GM18951 (cell line): ENCODE measurements around the gene MEF2A.

ENCODE experiments used
- POLR2A ChIP-seq: IDR thresholded peaks from 4 replicates; pipeline ENCODE4 v1.6.1; 2011; ENCODE audit warnings: mild to moderate bottlenecking; ENCODE audit not compliant: insufficient read length, insufficient read depth; ENCODE audit errors: extremely low read depth
- in situ Hi-C: fragments of 300-500 bp; cut with MboI; formaldehyde crosslinking; loops from one replicate; pipeline ENCODE4 v1.12.0; 2022; ENCODE audit warnings: low sequenced_read_pairs, mixed read lengths, inconsistent platforms; ENCODE audit not compliant: unreplicated experiment

The MEF2A gene

GRCh38 chr15:99574048-99574447 lies 8.3 kb downstream of the MEF2A start:
- in situ Hi-C loops, result no loop called here

GRCh38 chr15:99574502-99574901 lies 8.7 kb downstream of the MEF2A start:
- in situ Hi-C loops, result no loop called here
- TF ChIP-seq POLR2A, result no peak

More at GRCh38 chr15:99574048-99574447, 8.3 kb downstream of the MEF2A start:
- TF ChIP-seq POLR2A, result no peak

GRCh38 chr15:99578809-99579208 lies 13.0 kb downstream of the MEF2A start:
- in situ Hi-C loops, result no loop called here
- no peak for TF ChIP-seq POLR2A

GRCh38 chr15:99580076-99580475 lies 14.3 kb downstream of the MEF2A start:
- TF ChIP-seq POLR2A, result no peak

DNA sequence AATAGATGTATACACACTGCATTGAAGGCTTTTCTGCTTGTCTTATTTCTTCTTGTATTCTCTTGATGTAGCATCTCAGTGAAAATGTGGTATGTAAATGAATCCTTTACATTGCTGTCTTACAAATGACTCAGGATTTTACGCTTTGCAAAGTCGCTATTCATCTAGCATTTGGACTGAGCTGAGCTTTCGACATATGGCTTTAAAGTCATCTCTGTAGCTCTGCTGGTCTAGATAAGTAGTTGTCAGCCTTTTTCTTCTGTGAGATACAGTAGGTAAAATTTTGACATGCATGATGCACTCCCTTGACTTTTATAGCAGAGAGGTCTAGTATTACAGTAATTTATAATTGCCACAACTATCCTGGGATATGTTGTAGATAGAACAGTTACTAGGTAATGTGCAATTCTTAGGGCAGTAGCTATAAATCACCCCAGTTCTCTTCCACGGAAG lies 16.8 kb downstream of the MEF2A start:
- no peak for TF ChIP-seq POLR2A
- in situ Hi-C loops, result no loop called here

More at GRCh38 chr15:99580076-99580475, 14.3 kb downstream of the MEF2A start:
- in situ Hi-C loops, result no loop called here

- no peak for TF ChIP-seq POLR2A
These were observed 18.4 kb downstream of the MEF2A start for GRCh38 chr15:99584081-99584600.

DNA sequence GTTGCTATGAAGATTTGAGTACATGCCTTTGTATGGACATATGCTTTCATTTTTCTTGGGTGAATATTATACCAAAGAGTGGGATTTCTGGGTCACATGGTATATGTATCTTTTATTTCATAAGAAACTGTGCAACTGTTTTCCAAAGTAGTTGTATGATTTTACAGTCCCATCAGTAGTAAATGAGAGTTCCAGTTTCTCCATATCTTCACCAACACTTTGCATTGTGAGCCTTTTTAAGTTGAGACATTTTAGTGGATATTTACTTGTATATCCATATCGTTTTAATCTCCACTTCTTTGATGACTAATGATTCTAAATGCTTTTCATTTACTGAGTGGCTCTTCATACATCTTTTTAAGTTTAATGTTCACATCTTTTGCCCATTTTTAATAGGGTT lies 20.3 kb downstream of the MEF2A start:
- in situ Hi-C loops, result no loop called here
- TF ChIP-seq POLR2A, result no peak

More at GRCh38 chr15:99584081-99584600, 18.4 kb downstream of the MEF2A start:
- in situ Hi-C loops, result no loop called here

DNA sequence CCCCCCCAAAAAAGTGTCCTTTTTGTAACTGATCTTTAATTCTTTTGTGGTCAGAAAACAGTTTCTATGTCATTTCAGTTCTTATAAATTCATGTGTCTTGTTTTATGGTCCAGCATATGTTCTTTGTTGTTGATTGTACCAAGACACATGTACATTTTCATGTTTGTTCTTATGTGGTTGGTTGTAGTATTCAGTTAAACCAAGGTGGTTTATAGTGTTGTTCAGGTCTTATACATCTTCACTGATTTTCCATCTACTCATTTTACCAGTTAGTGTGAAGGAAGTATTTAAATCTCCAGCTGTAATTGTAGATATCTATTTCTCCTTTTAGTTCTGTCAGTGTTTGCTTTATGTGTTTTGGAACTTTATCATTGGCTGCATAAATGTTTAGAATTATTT lies 24.0 kb downstream of the MEF2A start:
- in situ Hi-C loops, result no loop called here
- TF ChIP-seq POLR2A, result no peak

DNA sequence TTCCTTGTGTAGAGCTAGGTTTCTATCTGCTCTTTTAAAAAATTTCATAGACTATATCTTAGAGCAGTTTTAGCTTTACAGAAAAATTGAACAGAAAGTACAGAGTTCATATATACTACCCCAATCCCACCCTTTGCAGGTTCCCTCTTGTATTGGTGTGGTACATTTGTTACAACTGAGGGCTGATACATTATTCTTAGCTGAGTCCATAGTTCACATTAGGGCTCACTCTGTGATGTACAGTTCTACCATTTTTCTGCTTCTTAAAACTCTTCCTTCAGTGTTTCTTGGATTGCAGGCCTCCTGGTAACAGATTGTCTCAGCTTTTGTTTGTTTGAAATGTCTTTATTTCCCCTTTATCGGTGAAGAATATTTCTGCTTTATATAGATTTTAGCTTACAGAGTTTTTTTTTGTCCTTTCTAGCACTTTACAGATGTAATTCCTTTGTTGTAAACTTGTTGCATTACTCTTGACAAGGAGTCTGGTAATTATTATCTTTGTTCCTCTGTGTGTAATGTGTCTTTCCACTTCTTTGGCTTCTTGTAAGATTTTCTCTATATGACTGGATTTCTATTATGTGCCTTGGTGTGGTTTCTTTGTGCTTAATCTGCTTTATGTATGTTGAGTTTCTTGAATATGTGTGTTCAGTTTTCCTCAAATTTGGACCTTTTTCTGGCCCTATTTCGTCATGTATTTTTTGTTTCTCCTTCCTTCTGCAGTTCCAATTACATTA lies 25.3 kb downstream of the MEF2A start:
- TF ChIP-seq POLR2A, result no peak
- in situ Hi-C loops, result no loop called here

GRCh38 chr15:99592145-99592791 lies 26.5 kb downstream of the MEF2A start:
- TF ChIP-seq POLR2A, result no peak
- in situ Hi-C loops, result no loop called here

GRCh38 chr15:99593070-99593469 lies 27.3 kb downstream of the MEF2A start:
- TF ChIP-seq POLR2A, result no peak
- in situ Hi-C loops, result no loop called here

DNA sequence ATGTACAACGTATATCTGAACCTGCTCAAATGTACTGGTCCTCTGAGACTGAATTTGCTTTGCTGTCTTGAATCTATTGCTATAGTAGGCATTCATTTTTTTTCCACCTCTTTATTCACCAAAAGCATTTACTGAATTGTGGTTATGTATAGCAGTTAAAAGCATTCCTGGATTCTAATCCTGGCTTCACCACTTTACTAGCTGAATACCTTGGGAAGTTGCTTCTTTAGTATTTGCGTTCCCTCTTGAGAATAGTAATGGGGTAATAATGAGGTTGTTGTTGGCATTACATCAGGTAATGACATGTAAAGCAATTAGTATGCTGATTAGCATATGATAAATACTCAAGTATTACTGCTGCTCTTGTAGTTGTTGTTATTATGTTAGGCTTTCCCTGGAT lies 29.1 kb downstream of the MEF2A start:
- no peak for TF ChIP-seq POLR2A
- in situ Hi-C loops, result no loop called here

DNA sequence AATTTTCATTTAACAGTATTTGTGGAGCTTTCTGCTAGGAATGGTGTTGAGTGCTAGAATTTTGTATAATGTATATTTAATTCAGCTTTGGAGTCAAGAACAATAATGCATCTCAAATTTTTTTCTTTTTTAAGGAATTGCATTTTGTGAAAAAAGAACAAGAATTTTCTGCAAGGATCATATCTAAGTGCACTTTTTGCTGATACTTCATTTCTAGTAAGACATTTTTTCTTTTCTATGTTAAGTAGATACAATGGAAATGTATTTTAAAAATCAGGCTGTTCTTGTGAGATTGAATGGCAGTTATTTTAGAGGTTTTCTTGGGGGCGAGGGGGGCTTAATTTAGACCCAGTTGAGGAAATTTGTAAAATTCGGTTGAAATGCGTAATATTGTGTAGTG lies 32.5 kb downstream of the MEF2A start:
- TF ChIP-seq POLR2A, result no peak
- in situ Hi-C loops, result no loop called here

DNA sequence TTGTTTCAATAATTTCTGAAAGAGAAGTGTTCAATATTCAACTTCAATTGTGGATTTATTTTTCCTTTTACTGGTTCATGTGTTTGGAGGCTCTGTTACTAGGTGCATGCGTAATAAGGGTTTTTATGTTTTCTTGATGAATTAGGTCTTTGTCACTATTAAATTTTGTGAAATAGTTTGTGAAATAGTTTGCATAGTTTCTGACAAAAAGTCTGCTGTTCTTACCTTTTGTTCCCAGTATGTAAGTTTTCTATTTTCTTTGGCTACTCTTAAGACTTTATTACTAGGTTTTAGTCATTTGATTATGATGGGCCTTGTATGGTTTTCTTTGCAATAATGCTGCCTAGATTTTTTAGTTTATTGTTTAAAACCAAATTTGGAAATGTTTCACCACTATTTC lies 38.0 kb downstream of the MEF2A start:
- TF ChIP-seq POLR2A, result no peak
- in situ Hi-C loops, result no loop called here
